GM21367 (cell line): Measurements from ENCODE around the gene OR51B5.
"Not testable (repeated sequence)": the region's sequence is repeated elsewhere in the genome, so short reads cannot be mapped to it uniquely, and the experiment has no call there.

Experiments
- ATAC-seq: cut with Tn5 transposase; IDR thresholded peaks from one replicate; pipeline ENCODE4 v1.9.1; 2021; ENCODE audit not compliant: unreplicated experiment

Gene OR51B5

DNA sequence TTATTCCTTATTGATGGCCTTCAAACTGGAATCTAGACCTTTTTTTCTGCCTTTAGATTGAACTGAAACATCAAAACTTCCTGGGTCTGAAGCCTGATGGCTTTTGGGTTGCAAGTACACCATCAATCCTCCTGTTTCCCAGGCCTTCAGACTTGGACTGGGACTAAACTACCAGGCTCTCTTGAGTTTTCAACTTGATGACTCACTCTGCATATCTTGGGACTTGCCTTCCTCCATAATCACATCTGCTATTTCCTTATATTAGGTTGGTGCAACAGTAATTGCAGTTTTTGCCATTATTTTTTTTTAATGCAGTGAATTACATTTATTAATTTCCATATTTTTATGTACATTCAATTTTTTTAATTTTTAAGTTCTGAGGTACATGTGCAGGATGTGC is 7.0 kb downstream of the OR51B5 start:
- no peak for ATAC-seq

DNA sequence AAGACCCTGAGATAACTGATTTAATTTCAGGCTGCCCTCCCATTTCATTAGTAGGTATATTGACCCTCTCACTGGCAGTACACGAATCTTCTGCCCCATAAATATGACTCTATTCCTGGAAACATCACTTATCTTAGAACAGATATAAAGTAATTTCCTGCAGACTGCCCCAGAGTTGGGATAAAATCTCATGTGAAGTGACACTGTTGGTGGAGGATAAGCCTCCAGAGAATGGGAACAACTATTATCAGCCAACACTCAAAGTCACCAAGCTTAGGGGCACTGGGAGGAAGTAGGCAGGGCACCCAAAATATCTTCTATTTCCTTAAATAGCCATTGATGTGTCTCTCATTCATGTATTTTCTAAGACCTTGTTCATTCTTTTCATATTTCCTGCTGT is 8.2 kb downstream of the OR51B5 start:
- no peak for ATAC-seq

DNA sequence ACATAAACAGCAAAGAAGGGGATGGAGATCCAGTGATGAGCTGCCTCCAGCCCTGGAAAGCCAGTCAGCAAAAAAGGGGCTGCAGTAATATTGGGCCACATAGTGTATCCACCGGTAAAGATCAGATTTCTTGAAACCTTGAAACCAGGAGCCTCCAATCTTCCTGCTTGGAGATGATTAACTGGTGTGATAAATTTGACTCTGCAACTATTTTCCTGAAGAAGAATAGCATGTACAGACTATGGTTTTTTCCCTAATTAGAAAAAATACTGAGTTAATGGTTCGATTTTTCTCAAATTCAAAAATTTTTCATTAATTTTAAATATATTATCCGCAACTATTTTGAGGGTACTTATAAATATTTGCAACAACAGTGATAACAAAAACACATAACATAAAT is 19.1 kb downstream of the OR51B5 start, which contains the start of gene OR51B2:
TSS of gene OR51B2 (minus strand) at position 101 of the 400 bp plus-strand sequence. CDS start at position 101, 0 bp downstream.
- no peak for ATAC-seq

DNA sequence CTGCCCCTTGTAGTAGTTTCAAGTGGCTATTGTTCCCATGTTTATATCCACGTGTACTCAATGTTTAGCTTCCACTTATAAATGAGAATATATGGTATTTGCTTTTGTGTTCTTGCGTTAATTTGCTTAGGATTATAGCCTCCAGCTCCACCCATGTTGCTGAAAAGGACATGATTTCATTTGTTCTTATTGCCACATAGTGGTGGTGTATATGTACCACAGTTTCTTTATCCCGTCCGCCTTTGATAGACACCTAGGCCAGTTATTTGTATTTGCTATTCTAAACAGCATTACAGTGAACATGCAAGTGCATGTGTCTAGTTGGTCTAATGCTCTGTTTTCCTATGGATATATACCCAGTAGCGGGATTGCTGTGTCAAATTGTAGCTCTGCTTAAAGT is 26.0 kb downstream of the OR51B5 start:
- ATAC-seq: no peak

DNA sequence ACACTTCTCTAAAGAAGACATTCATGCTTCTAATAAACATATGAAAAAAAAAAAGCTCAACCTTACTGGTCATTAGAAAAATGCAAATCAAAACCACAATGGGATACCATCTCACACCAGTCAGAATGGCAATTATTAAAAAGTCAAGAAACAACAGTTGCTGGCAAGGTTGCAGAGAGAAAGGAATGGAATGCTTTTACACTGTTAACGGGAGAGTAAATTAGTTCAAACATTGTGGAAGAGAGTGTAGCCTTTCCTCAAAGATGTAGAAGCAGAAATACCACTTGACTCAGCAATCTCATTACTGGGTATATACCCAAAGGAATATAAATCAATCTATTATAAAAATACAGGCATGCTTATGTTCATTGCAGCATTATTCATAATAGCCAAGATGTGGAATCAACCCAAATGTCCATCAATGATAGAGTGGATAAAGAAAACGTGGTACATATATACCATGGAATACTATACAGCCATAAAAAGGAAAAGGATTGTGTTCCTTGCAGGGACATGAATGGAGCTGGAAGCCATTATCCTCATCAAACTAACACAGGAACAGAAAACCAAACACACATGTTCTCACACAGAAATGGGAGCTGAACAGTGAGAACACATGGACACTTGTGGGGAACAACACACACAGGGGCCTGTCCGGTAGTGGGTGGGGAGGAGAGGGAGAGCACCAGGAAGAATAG is 29.8 kb downstream of the OR51B5 start:
- not testable (repeated sequence) for ATAC-seq

DNA sequence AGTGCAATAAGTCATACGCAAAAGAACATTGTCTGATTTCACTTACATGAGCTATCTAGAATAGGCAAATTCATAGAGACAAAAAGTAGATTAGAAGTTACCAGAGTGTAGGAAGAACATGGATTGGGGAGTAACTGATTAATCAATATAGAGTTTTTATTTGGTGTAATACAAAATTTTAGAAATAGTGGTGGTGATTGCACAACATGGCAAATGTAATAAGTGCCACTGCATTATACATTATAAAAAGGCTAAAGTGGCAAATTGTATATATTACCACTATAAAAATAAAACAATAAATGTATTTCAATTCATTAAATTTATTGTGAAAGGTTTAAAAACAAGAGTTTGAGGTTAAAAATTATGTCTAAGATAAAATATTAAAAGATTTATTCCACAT is 32.9 kb downstream of the OR51B5 start:
- no peak for ATAC-seq

DNA sequence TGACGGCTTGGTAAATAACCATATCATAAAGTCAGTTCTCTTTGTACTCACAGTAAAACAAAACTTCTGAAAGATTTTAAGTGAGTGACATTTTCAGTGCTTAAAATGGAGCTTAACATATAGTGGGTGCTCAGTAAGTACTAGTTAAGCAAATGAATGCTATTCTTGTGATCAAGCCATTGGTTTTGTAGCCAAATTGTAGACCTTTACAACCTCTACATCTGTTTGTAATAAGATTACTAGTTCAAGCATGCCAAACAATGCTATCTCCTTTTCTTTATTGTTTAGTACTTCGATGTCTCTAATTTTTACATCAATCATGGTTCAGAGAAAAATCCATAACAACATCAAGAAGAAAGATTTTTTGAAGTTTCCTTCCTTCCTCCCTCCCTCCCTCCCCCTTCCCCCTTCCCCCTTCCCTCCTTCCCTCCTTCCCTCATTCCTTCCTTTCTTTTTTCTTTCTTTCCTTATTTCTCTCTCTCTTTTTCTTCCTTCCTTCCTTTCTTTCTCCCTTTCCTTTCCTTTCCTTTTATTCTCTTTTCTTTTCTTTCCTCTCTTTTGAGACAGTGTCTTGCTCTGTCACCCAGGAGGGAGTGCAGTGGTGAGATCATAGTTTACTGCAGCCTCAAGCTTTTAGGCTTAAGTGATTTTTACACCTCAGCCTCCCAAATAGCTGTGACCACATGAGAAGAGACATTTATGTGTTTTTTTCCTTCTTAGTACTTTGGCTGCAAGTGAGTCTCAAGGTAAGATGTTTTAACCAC is 35.9 kb downstream of the OR51B5 start:
- no peak for ATAC-seq

DNA sequence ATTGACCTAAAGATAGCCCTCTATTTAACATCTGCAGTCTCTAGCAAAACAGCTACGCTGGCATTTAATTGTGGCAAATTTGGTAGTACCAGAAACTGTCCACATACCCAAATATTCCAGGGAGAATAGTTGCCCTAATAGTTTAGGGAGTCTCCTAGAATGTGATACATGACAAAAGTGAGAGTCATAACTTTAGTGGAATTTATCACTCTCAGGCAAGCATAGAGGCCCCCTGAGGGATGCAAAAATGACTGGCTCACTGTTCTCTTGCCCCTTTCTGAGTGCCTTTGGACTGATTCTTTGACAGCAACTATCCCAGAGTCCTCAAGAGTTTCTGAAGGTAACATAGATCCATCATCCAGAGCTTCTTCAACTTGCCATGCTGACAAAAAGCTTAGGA is 39.3 kb downstream of the OR51B5 start:
- no peak for ATAC-seq

DNA sequence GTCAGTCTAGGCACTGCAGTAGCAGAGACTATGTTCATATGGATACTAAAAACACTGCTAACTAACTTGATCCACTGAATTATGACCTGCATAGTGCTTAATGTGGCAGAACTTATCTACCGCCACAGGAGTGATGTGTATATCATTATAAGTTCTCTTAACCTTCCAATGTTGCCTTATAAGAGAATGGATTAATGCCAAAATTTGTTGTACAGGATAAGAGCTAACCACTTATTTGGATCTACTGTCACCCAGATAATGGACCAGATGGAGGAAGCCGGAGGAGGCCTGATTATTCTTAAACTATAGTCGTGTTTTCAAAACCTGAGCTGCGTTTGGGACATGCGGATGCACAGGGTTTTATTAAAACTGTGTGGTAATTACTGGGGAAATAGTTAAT is 39.7 kb downstream of the OR51B5 start:
- no peak for ATAC-seq

DNA sequence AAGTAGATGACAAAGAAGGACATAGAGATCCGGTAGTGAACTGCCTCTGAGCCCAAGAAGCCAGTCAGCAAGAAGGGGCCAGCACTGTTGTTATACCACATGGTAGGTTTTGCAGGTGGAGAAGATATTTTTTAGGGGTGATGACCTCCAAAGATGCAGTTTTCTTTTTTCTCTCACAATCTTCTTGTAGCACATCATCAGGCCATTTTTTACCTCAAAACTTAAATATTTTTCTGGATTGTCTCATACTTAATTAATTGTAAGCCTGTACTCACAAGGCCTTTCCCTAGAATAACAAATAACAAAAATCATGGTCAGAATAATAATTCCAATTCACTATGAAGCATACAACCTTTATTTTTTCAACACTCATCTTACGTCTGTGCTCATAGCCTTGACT is 41.5 kb downstream of the OR51B5 start, which contains the start of gene OR51B4:
TSS of gene OR51B4 (minus strand) at position 101 of the 400 bp plus-strand sequence. CDS start at position 101, 0 bp downstream.
- ATAC-seq: no peak

DNA sequence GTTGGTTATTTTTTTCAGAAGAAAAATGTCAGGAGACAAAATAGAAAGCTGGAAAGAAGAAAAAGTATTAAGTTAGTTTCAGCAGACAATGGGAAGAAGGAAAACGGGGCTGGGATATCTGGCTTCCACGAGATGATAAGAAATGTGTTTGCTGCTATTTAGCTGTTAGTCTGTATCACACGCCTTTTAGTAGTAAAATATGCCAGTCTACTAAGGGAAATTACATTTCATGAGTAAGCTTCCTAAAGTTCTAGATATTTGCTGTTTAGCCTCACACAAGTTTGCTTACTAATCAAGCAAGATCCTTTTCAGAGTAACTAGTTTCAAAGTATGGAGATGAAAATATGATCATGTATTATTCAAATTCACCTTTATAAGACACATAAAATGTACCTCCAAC is 43.1 kb downstream of the OR51B5 start:
- ATAC-seq: no peak

DNA sequence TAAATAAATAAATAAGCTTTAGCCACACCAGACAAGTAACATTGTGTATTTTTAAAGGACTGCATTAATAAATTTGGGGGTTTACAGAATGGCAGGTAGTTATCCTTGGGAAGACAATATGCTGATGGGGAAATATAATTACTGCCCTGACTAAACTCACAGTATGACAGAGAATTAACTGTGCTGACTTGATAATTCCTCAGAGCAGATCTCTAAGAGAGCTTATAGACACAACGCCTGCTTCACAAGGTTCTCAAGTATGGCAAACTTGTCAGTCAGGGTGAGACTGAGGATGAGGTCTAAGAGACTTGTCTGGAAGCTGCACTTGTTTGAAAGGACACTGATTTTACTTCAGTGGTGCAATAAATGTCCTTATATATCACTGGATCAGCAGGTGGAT is 44.9 kb downstream of the OR51B5 start:
- no peak for ATAC-seq

DNA sequence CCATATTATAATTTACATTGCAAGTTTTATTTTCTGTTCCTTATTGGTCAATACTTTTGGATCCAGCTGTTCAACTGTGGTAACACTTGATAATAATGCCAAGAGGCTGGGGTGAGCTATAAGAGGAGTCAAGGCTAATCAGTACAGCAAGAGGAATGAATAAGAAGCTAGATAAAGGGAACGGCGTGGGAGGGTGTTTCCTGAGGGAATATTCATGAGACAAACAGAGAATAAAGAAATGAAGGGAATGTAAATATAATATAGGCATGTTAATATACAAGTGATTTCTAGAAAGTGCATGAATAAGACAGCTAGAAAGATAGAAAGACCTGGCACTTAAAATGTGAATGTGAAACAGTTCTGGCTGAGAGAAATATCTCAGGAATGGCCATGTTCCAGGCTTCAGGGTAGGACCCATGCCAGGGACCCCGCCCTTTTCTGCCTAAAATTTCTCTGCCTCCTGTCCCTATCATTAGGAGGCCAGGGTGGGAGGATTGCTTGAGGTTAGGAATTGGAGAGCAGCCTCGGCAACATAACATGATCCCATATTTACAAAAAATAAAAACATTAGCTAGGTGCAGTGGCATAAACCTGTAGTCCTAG is 45.5 kb downstream of the OR51B5 start:
- no peak for ATAC-seq

DNA sequence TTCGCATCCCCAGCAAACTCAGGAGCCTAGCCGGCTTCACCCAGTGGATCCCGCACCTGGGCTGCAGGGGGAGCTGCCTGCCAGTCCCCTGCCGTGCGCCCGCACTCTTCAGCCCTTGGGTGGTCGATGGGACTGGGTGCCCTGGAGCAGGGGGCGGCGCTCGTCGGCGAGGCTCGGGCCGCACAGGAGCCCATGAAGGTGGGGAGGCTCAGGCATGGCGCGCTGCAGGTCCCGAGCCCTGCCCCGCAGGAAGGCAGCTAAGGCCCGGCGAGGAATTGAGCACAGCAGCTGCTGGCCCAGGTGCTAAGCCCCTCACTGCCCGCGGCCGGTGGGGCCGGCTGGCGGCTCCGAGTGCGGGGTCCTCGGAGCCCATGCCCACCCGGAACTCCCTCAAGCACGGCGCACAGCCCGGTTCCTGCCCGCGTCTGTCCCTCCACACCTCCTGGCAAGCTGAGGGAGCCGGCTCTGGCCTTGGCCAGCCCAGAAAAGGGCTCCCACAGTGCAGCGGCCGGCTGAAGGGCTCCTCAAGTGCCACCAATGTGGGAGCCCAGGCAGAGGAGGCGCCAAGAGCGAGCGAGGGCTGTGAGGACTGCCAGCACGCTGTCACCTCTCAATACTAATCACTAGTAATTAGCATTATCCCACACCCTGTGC is 48.9 kb downstream of the OR51B5 start:
- ATAC-seq: not testable (repeated sequence)

DNA sequence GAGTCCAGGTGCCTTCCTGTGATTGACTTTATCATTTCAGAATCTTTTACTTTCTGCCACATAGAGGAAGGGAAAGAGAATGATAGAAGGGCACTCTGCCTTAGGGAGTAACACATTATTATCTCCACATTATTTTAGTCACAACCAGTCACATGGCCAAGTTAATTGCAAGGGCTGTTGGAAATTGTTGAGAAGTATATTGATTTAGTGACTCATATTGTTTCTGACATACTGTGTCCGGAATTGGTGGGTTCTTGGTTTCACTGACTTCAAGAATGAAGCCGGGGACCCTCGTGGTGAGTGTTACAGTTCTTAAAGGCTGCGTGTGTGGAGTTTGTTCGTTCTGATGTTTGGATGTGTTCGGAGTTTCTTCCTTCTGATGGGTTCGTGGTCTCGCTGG is 50.3 kb downstream of the OR51B5 start:
- ATAC-seq: no peak
